ENCODE data around the gene TMED10. TPM values are rescaled to one million over a fixed set of nuclear protein-coding genes. Genes with fewer than 3 reads are reported as not detected.

Gene TMED10
- total and polyA plus RNA-seq, 2 of the 13 experiments (the other 11 are each of a cell fraction or from before 2014, with no cell fraction given): 311 to 377 TPM

DNA sequence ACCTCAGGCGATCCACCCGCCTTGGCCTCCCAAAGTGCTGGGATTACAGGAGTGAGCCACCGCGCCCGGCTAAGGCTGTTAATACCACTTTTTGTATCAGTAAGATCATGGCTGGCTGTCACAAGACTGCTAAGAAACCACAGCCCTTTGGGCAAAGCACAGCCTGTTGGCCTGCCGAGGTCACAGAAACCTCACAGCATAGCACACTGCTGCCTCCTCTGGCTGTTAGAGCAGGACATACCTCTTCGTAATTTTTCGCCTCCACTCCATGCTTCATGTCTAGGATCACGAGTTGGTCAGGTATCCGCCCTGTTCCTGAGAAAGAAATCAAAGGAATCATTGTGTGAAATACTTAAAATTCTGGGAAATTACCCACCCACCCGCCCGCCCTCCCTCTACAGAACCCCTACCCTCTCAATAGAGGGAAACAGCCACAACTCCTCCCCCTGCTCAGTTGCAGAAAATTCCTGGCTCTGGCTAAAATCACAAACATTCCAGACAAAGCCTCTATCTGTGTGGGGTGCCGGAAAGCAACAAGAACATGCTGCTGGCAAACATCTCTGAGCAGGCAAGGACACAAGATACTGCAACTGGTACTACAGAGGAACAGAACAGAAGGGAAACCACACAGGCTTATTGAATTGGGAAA lies 28.9 kb downstream of the TMED10 start (continued):
- TF ChIP-seq GPBP1L1 (CRISPR knock-in tag; IDR thresholded peaks at IDR 0.05) (no peak), ARHGAP35 (CRISPR knock-in tag; IDR thresholded peaks at IDR 0.05; ENCODE audit: borderline replicate concordance) (no peak), ZMYM4 (CRISPR knock-in tag; IDR thresholded peaks at IDR 0.05) (no peak), GLI4 (CRISPR knock-in tag; IDR thresholded peaks at IDR 0.05; ENCODE audit: borderline replicate concordance) (no peak), GABPA (IDR thresholded peaks at IDR 0.05; ENCODE audit: low read depth, low read length) (no peak), GABPA (CRISPR knock-in tag; IDR thresholded peaks at IDR 0.05; ENCODE audit: low read depth) (no peak), ZNF253 (CRISPR knock-in tag; IDR thresholded peaks at IDR 0.05; ENCODE audit: borderline replicate concordance) (no peak), TARDBP (CRISPR knock-in tag; IDR thresholded peaks at IDR 0.05) (0 out of 2 replicates have a peak, but pooled peaks have one; percentile 39), TBX3 (IDR thresholded peaks at IDR 0.05; ENCODE audit: borderline replicate concordance) (no peak), ETS1 (CRISPR knock-in tag; IDR thresholded peaks at IDR 0.05) (no peak), MEIS1 (CRISPR knock-in tag; IDR thresholded peaks at IDR 0.05; ENCODE audit: borderline replicate concordance) (no peak), E2F1 (CRISPR knock-in tag; IDR thresholded peaks at IDR 0.05) (no peak), KLF11 (CRISPR knock-in tag; IDR thresholded peaks at IDR 0.05) (no peak), SP1 (IDR thresholded peaks at IDR 0.05) (no peak), SP1 (CRISPR knock-in tag; IDR thresholded peaks at IDR 0.05) (no peak), JUND (CRISPR knock-in tag; IDR thresholded peaks at IDR 0.05) (no peak), MIER2 (CRISPR knock-in tag; IDR thresholded peaks at IDR 0.05) (no peak), AGO2 (optimal IDR thresholded peaks at IDR 0.05; ENCODE audit: low read depth, low read length) (no peak), IRF1 (CRISPR knock-in tag; IDR thresholded peaks at IDR 0.05; ENCODE audit: low read depth) (no peak), ZNF75D (CRISPR knock-in tag; IDR thresholded peaks at IDR 0.05; ENCODE audit: borderline replicate concordance) (no peak), GMEB2 (CRISPR knock-in tag; IDR thresholded peaks at IDR 0.05; ENCODE audit: low read depth) (no peak), ZNF10 (CRISPR knock-in tag; IDR thresholded peaks at IDR 0.05; ENCODE audit: borderline replicate concordance, low read depth) (no peak), PAF1 (CRISPR knock-in tag; IDR thresholded peaks at IDR 0.05) (no peak)
- TF ChIP-seq, protein P1, sequence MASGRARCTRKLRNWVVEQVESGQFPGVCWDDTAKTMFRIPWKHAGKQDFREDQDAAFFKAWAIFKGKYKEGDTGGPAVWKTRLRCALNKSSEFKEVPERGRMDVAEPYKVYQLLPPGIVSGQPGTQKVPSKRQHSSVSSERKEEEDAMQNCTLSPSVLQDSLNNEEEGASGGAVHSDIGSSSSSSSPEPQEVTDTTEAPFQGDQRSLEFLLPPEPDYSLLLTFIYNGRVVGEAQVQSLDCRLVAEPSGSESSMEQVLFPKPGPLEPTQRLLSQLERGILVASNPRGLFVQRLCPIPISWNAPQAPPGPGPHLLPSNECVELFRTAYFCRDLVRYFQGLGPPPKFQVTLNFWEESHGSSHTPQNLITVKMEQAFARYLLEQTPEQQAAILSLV (CRISPR knock-in tag; IDR thresholded peaks at IDR 0.05; ENCODE audit: borderline replicate concordance): no peak
